ENCODE data around the gene NTSR2. TPM values are rescaled to one million over a fixed set of nuclear protein-coding genes. Genes with fewer than 3 reads are reported as not detected.

Gene NTSR2
- total and polyA plus RNA-seq, 2 of the 8 experiments (the other 6 are each of a cell fraction or from before 2014, with no cell fraction given), result 0.05 TPM; not detected in 1

GRCh38 chr2:11629851-11630250, 40.1 kb downstream of the NTSR2 start:
- no peak overlapping the region for H3K18ac ChIP-seq (ENCODE audit: extremely low read depth, low read length)
- H3K9ac ChIP-seq (replicated peaks in 1 of 4; ENCODE audit: extremely low read depth in 1 of 4, low read depth in 3 of 4, low read length in 3 of 4), result no peak overlapping the region
- H2BK5ac ChIP-seq (ENCODE audit: low read depth, low read length), result no peak overlapping the region
- H3K27ac ChIP-seq (ENCODE audit: low read depth, low read length), result no peak overlapping the region
- ChIA-PET CTCF (ENCODE audit: partially characterized antibody) (interaction anchor here (0.5 to 3.5 kb wide), 10 partner anchors 11 to 153 kb away, joined by 3 to 18 read pairs (median 4); partner anchors contain the start of gene GREB1), POLR2A (ENCODE audit: partially characterized antibody) (interaction anchor here (0.6 kb wide), 1 partner anchor 304 kb away, joined by 4 read pairs; no protein-coding TSS in a partner anchor)
- H3K56ac ChIP-seq (replicated peaks; ENCODE audit: insufficient read length, low read depth, low read length), result no peak overlapping the region
- H4K91ac ChIP-seq (replicated peaks; ENCODE audit: insufficient read length, low read length), result no peak overlapping the region
- H3K23me2 ChIP-seq (ENCODE audit: low read depth, low read length), result no peaks in the 10 kb centered on the region
- no peak overlapping the region for H2BK12ac ChIP-seq (ENCODE audit: low read depth, low read length)
- H3K4ac ChIP-seq (replicated peaks; ENCODE audit: insufficient read length, low read depth, low read length), result no peak overlapping the region
- peaks cover 0 to 4% of the 10 kb centered on the region in 2 experiments for H4K20me1 ChIP-seq (replicated peaks in 1 of 2; ENCODE audit: control insufficient read depth in 1 of 2, insufficient read depth in 2 of 2, low read length in 2 of 2)
- no peak overlapping the region for H4K8ac ChIP-seq (ENCODE audit: extremely low read depth, insufficient read depth, low read length)
- no peak for DNase-seq (ENCODE audit: low read depth in 1 of 2, low spot score in 2 of 2)
- H3K79me2 ChIP-seq (ENCODE audit: control insufficient read depth in 1 of 2, insufficient read depth in 2 of 2, low read length in 2 of 2), result no peaks in the 10 kb centered on the region
- no peak overlapping the region for H4K5ac ChIP-seq (ENCODE audit: insufficient read length, low read depth, low read length)
- H2BK20ac ChIP-seq (ENCODE audit: low read length), result no peak overlapping the region
- no peak overlapping the region for H3K14ac ChIP-seq (ENCODE audit: insufficient read length)
- H3K4me3 ChIP-seq (ENCODE audit: extremely low read depth in 1 of 4, insufficient read depth in 2 of 4, low read depth in 3 of 4, low read length in 4 of 4), result no peak overlapping the region
- H3K4me1 ChIP-seq (replicated peaks in 1 of 4; ENCODE audit: control insufficient read depth in 3 of 4, insufficient read depth in 4 of 4, low read length in 3 of 4), result no peaks in the 10 kb centered on the region
- no peak overlapping the region for H2BK120ac ChIP-seq (replicated peaks; ENCODE audit: low read depth, low read length)
- H3K79me1 ChIP-seq (ENCODE audit: low read depth, low read length), result no peaks in the 10 kb centered on the region
- no peaks in the 10 kb centered on the region for H3K27me3 ChIP-seq (replicated peaks in 1 of 4; ENCODE audit: control insufficient read depth in 3 of 4, extremely low read depth in 1 of 4, insufficient read depth in 3 of 4, low read length in 3 of 4)
- H2AK5ac ChIP-seq (ENCODE audit: low read depth, low read length), result no peak overlapping the region
- peaks cover 0 to 8% of the 10 kb centered on the region in 2 experiments; a peak in 3 of 4 replicates for H3K9me3 ChIP-seq (ENCODE audit: insufficient read depth in 2 of 2, low read depth in 1 of 2, low read length in 1 of 2)
- no peak for FAIRE-seq
- WGBS, 2 experiments (ENCODE audit: extremely low coverage in 1 of 2, insufficient coverage in 1 of 2, insufficient read length in 1 of 2, insufficient replicate concordance in 2 of 2, low coverage in 1 of 2, low lambda C conversion rate in 2 of 2, missing lambda C conversion rate in 1 of 2), result 92% methylated on average over 11 of the region's 11 CpGs; no CpG with 5 or more reads in 1 of the 2 experiments
- no peak overlapping the region for H3K4me2 ChIP-seq (ENCODE audit: insufficient read depth in 1 of 2, low read depth in 2 of 2, low read length in 2 of 2)
- peaks cover 7 to 36% (median 27%) of the 10 kb centered on the region in 4 experiments for H3K36me3 ChIP-seq (ENCODE audit: control insufficient read depth in 2 of 4, insufficient read depth in 4 of 4, low read length in 3 of 4)
- H2AFZ ChIP-seq (ENCODE audit: low read length), result no peak overlapping the region
- H2BK15ac ChIP-seq (ENCODE audit: low read length), result no peak overlapping the region
- H3K23ac ChIP-seq (ENCODE audit: insufficient read length), result no peak overlapping the region
- TF ChIP-seq MAFK (IDR thresholded peaks at IDR 0.05; ENCODE audit: low read depth, low read length), result no peak
- no peak for TF ChIP-seq EGR1 (IDR thresholded peaks at IDR 0.05; ENCODE audit: borderline replicate concordance, low read depth, low read length)
- TF ChIP-seq SRF (IDR thresholded peaks at IDR 0.05; ENCODE audit: low read depth, low read length), result no peak
- no peak for TF ChIP-seq CEBPB (IDR thresholded peaks at IDR 0.05; ENCODE audit: low read depth, low read length)
- TF ChIP-seq KDM5A (IDR thresholded peaks at IDR 0.05; ENCODE audit: low read length), result no peak
- TF ChIP-seq SIX5 (IDR thresholded peaks at IDR 0.05; ENCODE audit: low read depth, low read length), result no peak
- no peak for TF ChIP-seq RXRA (IDR thresholded peaks at IDR 0.05; ENCODE audit: insufficient read depth, low read depth, low read length)
- no peak for TF ChIP-seq CTBP2 (IDR thresholded peaks at IDR 0.05; ENCODE audit: borderline replicate concordance, insufficient read depth, insufficient read length, low read length)
- TF ChIP-seq, protein P1, sequence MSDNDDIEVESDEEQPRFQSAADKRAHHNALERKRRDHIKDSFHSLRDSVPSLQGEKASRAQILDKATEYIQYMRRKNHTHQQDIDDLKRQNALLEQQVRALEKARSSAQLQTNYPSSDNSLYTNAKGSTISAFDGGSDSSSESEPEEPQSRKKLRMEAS (IDR thresholded peaks at IDR 0.05), result no peak
- TF ChIP-seq HDAC6 (IDR thresholded peaks at IDR 0.05; ENCODE audit: low read depth, low read length), result no peak
